Nephron (organoid): ENCODE results near the gene MTLN.

Experiments used
- H3K27ac Mint-ChIP-seq, 3 experiments: 2 replicates each; pipeline ENCODE4 v1.8.0; 2020; ENCODE audit warnings: mixed read lengths in 3 of 3, mild to moderate bottlenecking in 2 of 3, moderate library complexity in 1 of 3
- H3K27me3 Mint-ChIP-seq: 2 replicates; pipeline ENCODE4 v1.8.0; 2021; ENCODE audit warnings: low read depth, mild to moderate bottlenecking, moderate library complexity, mixed read lengths
- H3K36me3 Mint-ChIP-seq: 2 replicates; pipeline ENCODE4 v1.8.0; 2020; ENCODE audit warnings: low read depth, mixed read lengths
- H3K4me1 Mint-ChIP-seq: 2 replicates; pipeline ENCODE4 v1.8.0; 2020; ENCODE audit warnings: mixed read lengths
- H3K4me3 Mint-ChIP-seq, 3 experiments: 2 replicates each; pipeline ENCODE4 v1.8.0; 2020; ENCODE audit warnings: mild to moderate bottlenecking in 3 of 3, mixed read lengths in 3 of 3, moderate library complexity in 2 of 3
- H3K9me3 Mint-ChIP-seq: 2 replicates; pipeline ENCODE4 v1.8.0; 2020; ENCODE audit warnings: mixed read lengths
- TF ChIP-seq, protein P1 (sequence below), 3 experiments: fragments of 200-600 bp; sonication (generic); IDR thresholded peaks; one replicate each; pipeline ENCODE4 v1.5.0; 2021; ENCODE audit warnings: antibody characterized with exemption in 3 of 3; ENCODE audit not compliant: unreplicated experiment in 3 of 3

The MTLN gene

DNA sequence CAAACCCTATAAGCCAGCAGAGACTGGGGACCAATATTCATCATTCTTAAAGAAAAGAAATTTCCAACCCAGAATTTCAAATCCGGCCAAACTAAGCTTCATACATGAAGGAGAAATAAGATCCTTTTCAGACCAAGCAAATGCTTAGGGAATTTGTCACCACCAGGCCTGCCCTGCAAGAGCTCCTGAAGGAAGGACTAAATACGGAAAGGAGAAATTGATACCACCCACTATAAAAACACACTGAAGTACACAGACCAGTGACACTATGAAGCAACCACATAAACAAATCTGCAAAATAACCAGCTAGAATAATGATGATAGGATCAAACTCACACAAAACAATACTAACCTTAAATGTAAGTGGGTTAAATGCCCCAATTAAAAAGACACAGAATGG, 29.9 kb downstream of the MTLN start:
- Mint-ChIP-seq H3K4me1 (no peaks in the 10 kb centered on the region), H3K9me3 (peaks cover 43% of the 10 kb centered on the region), H3K36me3 (peaks cover 43% of the 10 kb centered on the region), H3K27ac (no peak overlapping the region), H3K4me3 (no peak overlapping the region), H3K27me3 (no peaks in the 10 kb centered on the region)
- TF ChIP-seq, protein P1, sequence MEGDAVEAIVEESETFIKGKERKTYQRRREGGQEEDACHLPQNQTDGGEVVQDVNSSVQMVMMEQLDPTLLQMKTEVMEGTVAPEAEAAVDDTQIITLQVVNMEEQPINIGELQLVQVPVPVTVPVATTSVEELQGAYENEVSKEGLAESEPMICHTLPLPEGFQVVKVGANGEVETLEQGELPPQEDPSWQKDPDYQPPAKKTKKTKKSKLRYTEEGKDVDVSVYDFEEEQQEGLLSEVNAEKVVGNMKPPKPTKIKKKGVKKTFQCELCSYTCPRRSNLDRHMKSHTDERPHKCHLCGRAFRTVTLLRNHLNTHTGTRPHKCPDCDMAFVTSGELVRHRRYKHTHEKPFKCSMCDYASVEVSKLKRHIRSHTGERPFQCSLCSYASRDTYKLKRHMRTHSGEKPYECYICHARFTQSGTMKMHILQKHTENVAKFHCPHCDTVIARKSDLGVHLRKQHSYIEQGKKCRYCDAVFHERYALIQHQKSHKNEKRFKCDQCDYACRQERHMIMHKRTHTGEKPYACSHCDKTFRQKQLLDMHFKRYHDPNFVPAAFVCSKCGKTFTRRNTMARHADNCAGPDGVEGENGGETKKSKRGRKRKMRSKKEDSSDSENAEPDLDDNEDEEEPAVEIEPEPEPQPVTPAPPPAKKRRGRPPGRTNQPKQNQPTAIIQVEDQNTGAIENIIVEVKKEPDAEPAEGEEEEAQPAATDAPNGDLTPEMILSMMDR (IDR thresholded peaks at IDR 0.05; ENCODE audit: unreplicated experiment in 3 of 3) = no peak

DNA sequence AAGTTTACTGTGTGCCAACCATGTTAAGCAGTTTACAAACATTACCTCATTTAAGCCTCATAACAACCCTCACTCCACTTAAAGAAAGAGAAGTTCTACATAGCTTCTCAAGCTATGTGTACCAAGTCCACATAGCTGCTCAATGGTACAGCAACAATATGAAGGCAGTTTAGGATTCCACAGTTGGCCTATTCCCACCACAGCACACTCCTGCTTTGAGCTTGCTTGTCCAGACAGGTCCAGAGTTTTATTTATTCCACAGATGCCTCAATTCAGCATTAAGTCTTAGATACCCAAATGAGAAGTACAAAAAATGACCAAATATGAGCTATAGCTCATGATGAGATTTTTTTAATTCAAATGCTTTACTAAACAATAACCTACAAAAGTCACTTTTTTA, 32.3 kb downstream of the MTLN start:
- no peak overlapping the region for H3K4me3 Mint-ChIP-seq
- TF ChIP-seq, protein P1 (IDR thresholded peaks at IDR 0.05; ENCODE audit: unreplicated experiment in 3 of 3) = no peak
- H3K4me1 Mint-ChIP-seq = no peaks in the 10 kb centered on the region
- H3K9me3 Mint-ChIP-seq = peaks cover 33% of the 10 kb centered on the region
- H3K27ac Mint-ChIP-seq = no peak overlapping the region
- H3K27me3 Mint-ChIP-seq = no peaks in the 10 kb centered on the region
- peaks cover 32% of the 10 kb centered on the region for H3K36me3 Mint-ChIP-seq

DNA sequence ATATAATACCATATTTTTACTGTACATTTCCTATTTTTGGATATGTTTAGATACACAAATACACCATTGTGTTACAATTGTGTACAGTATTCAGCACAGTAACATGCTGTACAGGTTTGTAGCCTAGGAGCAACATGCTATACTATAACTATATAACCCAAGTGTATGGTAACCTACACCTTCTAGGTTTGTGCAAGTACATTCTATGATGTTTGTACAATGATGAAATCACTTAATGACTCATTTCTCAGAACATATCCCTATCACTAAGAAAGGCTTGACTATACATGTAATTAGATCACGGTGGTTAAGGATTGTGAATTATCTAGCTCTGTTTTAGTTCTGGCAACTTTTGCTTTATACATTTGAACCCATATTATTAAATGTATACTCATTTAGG, 38.8 kb downstream of the MTLN start:
- TF ChIP-seq, protein P1 (IDR thresholded peaks at IDR 0.05; ENCODE audit: unreplicated experiment in 3 of 3) = no peak
- H3K9me3 Mint-ChIP-seq = no peaks in the 10 kb centered on the region
- H3K4me3 Mint-ChIP-seq = no peak overlapping the region
- no peaks in the 10 kb centered on the region for H3K27me3 Mint-ChIP-seq
- H3K27ac Mint-ChIP-seq = no peak overlapping the region
- H3K4me1 Mint-ChIP-seq = no peaks in the 10 kb centered on the region
- H3K36me3 Mint-ChIP-seq = no peaks in the 10 kb centered on the region

DNA sequence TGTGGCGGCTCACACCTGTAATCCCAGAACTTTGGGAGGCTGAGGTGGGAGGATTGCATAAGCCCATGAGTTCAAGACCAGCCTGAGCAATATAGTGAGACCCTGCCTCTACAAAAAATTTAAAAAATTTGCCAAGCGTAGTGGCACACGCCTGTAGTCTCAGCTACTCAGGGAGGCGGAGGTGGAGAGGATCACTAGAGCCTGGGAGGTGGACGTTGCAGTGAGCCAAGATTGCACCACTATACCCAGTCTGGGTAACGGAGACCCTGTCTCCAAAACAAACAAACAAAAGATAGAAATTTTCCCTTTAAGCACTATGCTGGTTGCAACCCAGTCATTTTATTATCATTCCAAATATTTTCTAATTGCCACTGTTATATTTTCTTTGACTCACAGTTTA, 39.8 kb downstream of the MTLN start:
- Mint-ChIP-seq H3K27me3 (no peaks in the 10 kb centered on the region), H3K9me3 (no peaks in the 10 kb centered on the region), H3K27ac (no peak overlapping the region), H3K4me1 (no peaks in the 10 kb centered on the region), H3K4me3 (no peak overlapping the region), H3K36me3 (no peaks in the 10 kb centered on the region)
- TF ChIP-seq, protein P1 (IDR thresholded peaks at IDR 0.05; ENCODE audit: unreplicated experiment in 3 of 3) = no peak

DNA sequence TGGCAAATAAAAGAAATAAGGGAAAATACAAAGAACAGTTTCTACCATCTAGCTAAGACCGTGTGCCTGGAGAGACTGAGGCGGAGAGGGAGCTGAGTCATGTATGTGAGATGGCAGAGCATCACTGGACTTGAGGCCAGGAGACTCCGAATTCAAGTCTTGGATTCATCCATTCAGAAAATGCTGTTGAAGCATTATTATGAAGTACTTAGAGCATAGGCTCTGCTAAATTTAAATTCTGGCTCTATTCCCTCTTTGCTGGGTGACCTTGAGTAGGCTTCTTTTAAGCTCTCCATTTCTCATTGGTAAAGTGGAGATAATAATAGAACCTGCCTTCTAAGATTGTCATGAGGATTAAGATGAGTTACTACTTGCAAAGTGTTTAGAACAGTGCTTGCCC, 42.2 kb downstream of the MTLN start:
- Mint-ChIP-seq H3K9me3 (no peaks in the 10 kb centered on the region), H3K4me1 (peaks cover 6% of the 10 kb centered on the region), H3K36me3 (no peaks in the 10 kb centered on the region), H3K27me3 (no peaks in the 10 kb centered on the region), H3K27ac (no peak overlapping the region), H3K4me3 (no peak overlapping the region)
- TF ChIP-seq, protein P1 (IDR thresholded peaks at IDR 0.05; ENCODE audit: unreplicated experiment in 3 of 3) = no peak

DNA sequence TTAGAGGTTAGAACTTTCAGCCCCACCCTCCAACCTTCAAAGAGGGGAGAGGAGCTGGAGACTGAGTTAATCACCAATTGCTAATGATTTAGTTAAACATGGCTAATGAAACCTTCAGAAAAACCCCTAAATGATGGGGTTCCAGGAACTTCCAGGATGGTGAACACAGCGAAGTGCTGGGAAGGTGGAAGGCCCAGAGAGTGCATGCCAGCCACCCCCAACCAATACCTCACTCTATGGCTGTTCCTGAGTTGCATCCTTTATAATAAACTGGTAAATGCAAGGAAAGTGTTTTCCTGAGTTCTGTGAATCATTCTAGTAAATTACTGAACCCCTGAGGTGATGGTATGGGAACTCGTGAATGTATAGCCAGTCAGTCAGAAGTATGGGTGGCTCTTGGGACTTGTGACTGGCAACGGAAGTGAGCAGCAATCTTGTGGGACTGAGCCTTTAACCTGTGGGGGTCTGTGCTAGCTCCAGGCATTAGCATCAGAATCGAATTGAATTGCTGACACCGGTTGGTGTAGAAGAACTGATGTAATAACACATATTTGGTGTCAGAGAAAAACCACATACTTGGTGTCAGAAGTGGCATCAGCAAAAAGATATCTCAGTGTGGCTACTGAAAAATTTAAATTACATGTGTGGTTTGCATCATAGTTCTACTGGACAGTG, 44.9 kb downstream of the MTLN start:
- Mint-ChIP-seq H3K27me3 (no peaks in the 10 kb centered on the region), H3K36me3 (no peaks in the 10 kb centered on the region), H3K4me1 (peaks cover 6% of the 10 kb centered on the region), H3K4me3 (no peak overlapping the region), H3K9me3 (no peaks in the 10 kb centered on the region), H3K27ac (no peak overlapping the region)
- TF ChIP-seq, protein P1 (IDR thresholded peaks at IDR 0.05; ENCODE audit: unreplicated experiment in 3 of 3) = no peak
